Stimulated activated CD8-positive, alpha-beta memory T cell treated with anti-CD3 and anti-CD28 coated beads, Interleukin-4, amount 100 ng/mL, for 48 hours (primary cell): ENCODE results near the gene SIX4.
"Not testable (repeated sequence)": the region's sequence is repeated elsewhere in the genome, so short reads cannot be mapped to it uniquely, and the experiment has no call there.

Experiments used
- DNase-seq: peaks from one replicate; pipeline ENCODE4 v3.0.0-alpha.2; 2020

Gene SIX4

DNA sequence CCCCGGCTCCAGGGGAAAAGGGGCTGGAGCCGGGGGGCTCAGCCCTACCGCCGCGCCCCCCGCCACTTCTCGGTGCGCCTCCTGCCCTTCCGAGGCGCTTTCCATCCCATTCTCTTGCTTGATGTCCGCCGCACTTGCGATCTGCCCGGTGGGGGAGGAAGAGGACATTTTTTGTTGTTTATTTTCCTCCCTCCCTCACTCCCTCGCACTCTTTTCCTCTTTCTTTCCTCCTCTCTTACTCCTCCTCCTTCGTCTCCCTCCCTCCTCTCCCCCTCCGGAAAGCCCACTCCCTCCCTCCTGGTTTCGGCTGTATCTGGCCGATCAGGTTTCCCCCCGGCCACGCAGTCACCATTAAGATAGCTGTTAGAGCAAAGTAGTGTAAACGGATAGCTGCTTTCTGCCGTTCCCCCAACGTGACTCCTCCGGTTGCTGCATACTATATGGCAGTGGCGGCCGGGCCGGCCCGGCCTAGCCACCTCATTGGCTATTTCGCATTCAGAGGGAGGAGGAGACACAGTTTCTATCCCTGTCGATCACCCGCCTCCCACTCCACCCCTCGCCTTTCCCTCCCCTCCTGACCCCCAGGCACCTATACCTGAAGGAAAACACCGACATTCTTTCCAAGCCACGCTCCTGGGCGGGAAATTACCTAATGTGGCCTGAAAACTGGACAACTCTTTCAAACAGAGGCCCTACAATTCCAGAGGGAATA, at the start of gene SIX4:
TSS of gene SIX4 (minus strand) at position 445 of the 712 bp plus-strand sequence. CDS start at position 168, 277 bp downstream.
- DNase-seq, result peak; percentile 37

DNA sequence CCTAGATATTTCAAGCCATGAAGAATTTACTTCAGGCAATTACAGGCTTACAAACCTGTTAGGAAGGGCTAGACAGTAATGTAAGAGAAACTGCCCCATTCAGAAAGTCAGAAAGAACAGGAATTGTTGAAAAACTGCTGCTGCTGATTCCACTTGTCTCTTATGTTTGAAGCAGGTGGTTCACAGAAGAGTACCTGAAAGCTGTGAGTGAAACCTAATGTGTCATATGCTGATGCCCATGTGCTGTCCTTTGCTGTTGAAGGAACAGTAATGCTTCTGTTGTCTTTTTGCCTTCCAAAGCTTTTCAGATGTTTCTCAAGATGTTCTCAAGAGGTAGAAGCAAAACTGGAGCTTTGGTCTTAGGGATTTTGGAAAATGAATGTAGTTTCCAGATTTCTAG, 49.4 kb upstream of the SIX4 start:
- DNase-seq, result no peak

DNA sequence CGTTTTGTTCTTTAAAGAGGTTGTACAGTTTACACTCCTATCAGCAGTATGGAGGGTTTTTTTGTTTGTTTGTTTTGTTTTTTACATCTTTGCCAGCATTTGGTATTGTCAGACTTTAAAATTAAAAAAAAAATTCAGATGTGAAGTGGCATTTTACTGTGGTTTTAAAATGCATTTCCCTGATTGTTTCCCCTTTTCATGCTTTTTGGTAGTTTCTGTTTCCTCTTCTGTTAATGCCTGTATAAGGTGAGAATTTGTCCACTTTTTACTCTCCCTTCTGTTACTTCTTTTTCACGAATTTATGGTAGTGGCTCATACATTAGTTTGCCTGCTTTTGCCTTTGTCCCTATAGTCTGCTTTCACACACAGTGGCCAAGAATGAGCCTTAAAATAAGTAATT, 47.0 kb upstream of the SIX4 start:
- no peak for DNase-seq

DNA sequence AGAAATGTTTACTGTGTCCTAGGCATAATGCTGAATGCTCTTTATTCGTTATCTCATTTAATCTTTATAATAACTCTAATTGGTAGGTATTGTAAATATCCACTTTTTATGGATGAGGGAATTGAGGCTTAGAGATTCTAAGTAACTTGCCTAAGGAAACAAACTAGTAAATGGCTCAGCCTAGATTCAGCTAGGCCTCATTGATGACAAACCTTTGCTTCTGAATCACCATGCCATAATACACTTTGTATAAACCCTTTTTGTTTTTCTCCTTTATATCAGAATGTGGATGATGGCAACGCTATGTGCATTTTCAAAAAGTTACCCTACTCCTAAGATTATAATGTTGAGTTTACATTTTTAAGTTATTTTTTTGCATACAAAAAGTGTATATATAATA, 44.5 kb upstream of the SIX4 start:
- no peak for DNase-seq

DNA sequence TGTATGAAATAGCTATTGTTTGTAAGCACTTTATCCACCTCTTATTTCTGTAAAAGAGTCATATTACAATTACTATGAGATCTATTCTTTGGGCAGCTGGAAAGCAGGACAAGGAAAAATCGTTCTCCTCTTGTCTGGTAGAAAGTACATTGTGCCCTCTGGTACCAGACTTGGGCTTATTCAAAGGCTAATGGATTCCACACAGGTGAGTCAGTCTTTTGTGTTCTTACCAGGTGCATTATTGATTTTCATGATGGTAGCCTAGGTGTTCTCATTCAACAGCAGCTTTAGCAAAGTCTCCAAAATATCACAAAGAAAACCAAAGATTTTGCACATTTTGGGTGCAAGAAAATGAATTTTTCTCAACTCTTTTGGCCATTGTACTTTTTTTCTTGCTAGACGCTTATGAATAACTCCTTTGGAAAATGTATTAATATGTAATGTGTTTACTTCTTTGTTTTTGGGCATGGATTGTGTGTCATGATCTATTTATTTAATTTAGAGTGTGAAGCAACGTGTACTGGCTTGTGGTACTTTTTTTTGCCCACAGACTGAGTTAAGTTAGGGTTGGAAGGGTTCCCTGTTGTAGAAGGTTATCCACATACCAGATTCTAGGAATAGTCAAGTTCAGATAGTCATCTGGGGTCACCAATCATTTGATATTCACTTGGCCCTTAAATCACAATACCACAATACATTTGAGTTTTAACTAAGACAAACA, 36.7 kb upstream of the SIX4 start:
- no peak for DNase-seq

- DNase-seq, result no peak
These were observed 36.1 kb upstream of the SIX4 start for GRCh38 chr14:60760209-60760608.

DNA sequence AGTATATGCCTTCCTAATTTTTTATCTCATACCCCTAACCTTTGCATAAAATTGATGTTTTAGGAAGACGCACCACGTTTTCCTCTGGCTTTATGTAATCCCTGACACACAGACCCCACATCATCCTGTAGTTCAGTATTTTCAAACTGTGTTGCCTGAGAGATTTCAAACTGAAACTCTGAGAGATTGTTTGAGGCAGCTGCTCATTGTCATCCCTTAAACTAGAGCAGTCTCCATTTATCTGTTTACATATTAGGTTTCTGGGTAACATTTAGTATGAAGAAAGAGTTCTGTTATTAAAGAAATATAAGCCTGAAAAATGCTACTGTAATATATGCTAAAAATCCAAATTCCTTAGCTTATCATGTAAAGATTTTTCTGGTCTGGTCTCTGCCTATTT, 34.7 kb upstream of the SIX4 start:
- DNase-seq, result no peak

DNA sequence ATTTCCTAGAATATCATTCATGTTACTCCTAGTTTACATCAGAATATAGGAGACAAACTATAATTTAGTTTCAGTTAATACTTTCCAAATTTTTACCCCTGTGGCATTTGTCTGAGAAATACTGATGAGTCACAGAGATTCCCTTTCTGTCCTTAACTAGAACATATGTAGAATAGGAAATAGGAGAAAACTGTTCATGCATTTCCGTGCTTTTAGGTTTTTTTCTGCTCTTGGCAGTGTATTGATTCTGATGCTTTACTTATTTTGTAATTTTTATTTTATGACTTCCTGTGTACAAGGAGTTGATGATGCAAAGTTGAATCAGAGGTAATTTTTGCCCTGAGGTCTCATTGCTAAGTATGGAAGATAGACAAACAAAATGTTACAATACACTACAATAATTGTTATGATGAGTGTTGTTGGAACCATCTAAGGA, 33.4 kb upstream of the SIX4 start:
- DNase-seq, result no peak

- no peak for DNase-seq
These were observed 32.7 kb upstream of the SIX4 start for GRCh38 chr14:60756847-60757246.

- peak; percentile 58 for DNase-seq
These were observed 29.3 kb upstream of the SIX4 start for GRCh38 chr14:60753264-60754119.

- DNase-seq, result no peak
These were observed 20.4 kb upstream of the SIX4 start for GRCh38 chr14:60744566-60744965.

GRCh38 chr14:60738843-60739508, 14.8 kb upstream of the SIX4 start:
- DNase-seq, result no peak

GRCh38 chr14:60736494-60736893, 12.3 kb upstream of the SIX4 start:
- DNase-seq, result no peak

- no peak for DNase-seq
These were observed 11.3 kb upstream of the SIX4 start for GRCh38 chr14:60735416-60735815.

DNA sequence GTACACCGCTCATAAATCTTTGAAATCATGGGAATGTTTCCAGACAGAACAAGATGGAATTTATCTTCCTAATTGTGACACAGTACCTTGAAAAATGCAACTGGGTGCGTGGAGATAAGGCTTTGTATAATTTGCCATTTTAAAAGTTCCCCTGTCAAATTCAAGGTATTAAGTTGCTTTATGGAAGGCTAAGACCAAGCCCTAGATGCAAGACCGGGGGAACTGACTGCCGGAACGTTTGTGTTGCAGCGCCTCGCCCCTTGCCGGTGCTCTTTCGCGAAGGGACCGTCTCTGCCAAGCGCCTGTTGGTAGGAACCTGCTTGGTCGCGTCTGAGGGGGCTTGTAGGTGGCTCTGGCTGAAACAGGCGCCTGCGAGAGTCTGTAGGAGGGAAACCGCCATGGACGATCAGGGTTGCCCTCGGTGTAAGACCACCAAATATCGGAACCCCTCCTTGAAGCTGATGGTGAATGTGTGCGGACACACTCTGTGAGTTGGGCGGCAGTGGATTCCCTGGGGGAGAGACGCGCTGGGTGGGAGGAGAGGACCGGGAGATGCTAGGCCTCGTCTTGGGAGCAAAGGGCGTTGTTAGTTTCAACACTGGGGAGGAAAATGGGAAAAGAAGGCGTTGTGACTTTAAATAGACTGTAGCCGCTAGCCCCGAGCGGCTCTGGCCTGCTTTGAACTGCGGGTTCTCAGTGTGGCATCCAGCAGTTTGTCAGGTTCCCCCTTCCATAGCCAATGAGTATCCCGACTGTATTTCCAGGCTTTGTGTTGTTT, 10.5 kb upstream of the SIX4 start, which contains the start of gene MNAT1:
TSS of gene MNAT1 (plus strand) at position 297 of the 778 bp plus-strand sequence. CDS start at position 399, 102 bp downstream.
- peak; percentile 87 for DNase-seq

DNA sequence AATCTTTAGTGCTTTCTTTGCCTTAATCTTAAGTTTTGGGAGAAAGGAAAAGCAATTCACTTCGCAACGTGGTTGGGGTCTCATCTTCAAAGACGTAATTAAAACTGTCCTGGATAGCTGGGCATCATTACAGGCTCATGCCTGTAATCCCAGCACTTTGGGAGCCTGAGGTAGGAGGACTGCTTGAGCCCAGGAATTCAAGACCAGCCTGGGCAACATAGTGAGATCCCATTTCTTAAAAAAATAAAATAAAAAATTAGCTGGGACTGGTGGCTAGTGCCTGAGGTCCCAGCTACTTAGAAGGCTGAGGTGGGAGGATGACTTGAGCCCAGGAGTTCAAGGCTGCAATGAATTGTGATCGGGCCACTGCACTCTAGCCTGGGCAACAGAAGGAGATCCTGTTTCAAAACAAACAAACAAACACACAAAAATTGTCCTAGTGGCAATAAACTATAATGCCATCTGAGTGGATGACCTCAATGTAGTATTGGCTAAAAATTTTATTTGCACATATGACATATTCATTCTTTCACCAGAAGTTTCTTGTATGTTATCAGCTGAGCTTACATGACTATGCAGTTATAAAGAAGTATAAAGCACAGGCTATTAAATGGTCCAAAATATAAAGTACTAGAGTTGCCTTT, 8.8 kb upstream of the SIX4 start:
- DNase-seq, result no peak

- not testable (repeated sequence) for DNase-seq
These were observed 7.1 kb upstream of the SIX4 start for GRCh38 chr14:60731291-60731690.

DNA sequence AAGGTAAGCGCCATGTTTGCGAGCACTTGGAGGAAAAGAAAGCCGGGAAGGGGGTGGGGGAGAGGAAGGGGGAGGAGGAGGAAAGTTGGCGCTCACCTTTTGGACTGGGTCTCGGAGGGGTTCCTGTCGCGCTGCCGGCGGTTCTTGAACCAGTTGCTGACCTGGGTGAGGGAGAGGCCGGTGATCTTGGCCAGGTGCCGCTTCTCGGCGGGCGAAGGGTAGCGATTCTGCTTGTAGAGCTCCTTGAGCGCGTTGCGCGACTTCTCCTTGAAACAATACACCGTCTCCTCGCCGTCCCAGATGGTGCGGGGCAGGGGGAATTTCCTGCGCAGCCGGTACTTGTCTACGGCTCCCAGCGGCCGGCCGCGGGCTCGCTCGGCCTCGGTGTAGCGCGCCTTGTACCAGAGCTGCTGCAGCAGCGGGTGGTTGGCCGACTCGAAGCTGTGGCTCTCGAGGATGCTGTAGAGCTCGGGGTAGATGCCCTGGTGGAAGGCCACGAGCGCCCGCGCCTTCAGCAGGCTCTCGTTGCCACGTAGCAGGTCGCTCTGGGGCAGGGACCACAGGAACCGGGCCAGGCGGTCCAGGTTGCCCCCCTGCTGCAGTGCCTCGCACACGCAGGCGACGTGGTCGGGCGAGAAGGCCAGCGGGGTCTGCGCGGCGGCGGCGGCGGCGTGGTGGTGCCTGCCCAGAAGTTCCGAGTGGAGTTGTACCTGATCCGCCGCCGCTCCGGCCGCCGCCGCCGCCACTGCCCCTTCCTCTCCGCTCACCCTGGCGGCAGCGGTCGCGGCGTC, 840 bp downstream of the SIX4 start:
- peak; percentile 56 for DNase-seq

DNA sequence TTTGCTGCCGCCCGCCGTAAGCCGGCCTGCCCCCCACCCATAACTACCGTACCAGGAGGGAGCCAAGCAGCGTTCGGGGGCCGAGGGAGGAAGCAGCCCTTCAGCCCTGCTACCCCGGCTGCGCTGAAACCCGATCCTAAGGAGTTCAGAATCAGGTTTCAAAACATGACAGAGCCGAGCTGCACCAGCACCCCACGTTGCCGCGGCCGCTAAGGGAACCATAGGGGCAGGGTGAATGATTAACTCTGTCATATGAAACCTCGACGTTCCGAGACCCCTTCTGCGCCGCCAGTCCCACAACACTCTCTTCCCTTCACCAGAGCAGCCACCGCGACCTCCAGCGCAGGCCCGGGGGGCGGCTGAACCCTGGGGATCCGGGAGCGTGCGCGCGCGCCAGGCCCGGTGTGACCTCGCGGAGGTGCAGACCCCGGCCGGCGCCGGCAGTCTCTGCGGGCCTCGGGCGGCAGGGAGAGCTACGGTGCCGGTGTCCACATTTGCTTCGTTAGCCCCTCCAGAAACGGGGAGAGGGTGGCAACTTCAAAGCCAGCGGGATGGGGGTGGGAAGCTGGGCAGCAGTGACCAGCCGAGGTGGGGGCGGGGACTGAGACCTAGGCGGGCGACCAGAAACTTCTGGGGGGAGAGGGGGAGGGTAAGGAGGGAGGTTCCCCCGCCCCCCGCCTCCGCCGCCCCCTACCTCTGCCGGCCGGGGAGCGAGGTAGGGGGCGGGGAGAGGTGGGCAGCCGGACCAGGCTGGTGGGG, 1.6 kb downstream of the SIX4 start:
- peak; percentile 53 for DNase-seq

DNA sequence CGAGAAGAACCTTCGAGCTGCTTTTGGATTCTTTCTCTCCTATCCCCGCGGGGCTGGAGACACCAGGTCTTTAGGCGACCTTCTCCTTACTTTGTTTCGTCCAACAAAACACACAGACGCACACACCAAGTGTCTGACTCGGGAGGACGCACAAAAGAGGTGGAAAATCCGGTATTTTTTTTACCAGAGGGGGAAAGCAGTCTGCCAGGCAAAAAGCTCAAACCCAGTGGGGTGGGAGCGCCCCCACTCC, 2.1 kb downstream of the SIX4 start:
- DNase-seq, result peak; percentile 29
